GM19099 (cell line): ENCODE data around the gene TJP1.

Experiments used
- POLR2A ChIP-seq: IDR thresholded peaks from 3 replicates; pipeline ENCODE4 v1.6.1; 2011; ENCODE audit warnings: low read depth; ENCODE audit not compliant: insufficient read length; ENCODE audit errors: extremely low read depth

TJP1 gene

GRCh38 chr15:29670998-29671981 is 151.0 kb downstream of the TJP1 start:
- TF ChIP-seq POLR2A, result no peak

GRCh38 chr15:29670266-29670665 is 152.0 kb downstream of the TJP1 start:
- TF ChIP-seq POLR2A, result no peak

- TF ChIP-seq POLR2A, result no peak
Measured at GRCh38 chr15:29669823-29670222, 152.4 kb downstream of the TJP1 start.

GRCh38 chr15:29668120-29668602 is 154.1 kb downstream of the TJP1 start:
- no peak for TF ChIP-seq POLR2A

- TF ChIP-seq POLR2A, result no peak
Measured at GRCh38 chr15:29666241-29666640, 156.0 kb downstream of the TJP1 start.

- no peak for TF ChIP-seq POLR2A
Measured at GRCh38 chr15:29665444-29666003, 156.7 kb downstream of the TJP1 start.

GRCh38 chr15:29664406-29664805 is 157.9 kb downstream of the TJP1 start:
- no peak for TF ChIP-seq POLR2A

- TF ChIP-seq POLR2A, result no peak
Measured at GRCh38 chr15:29656636-29657475, 165.4 kb downstream of the TJP1 start.

GRCh38 chr15:29652595-29652994 is 169.7 kb downstream of the TJP1 start:
- TF ChIP-seq POLR2A, result no peak

- no peak for TF ChIP-seq POLR2A
Measured at GRCh38 chr15:29651476-29652233, 170.6 kb downstream of the TJP1 start.
